Erythroblast (primary cell): ENCODE data around the gene TAF5L.

Experiments
- DNase-seq, 2 experiments: peaks; one replicate each; lab custom pipeline; 2025; lab: John Stamatoyannopoulos, UW
- GATA1 ChIP-seq: IDR thresholded peaks from 2 replicates; pipeline ENCODE4 v1.6.1; 2011; ENCODE audit warnings: low read depth, mild to moderate bottlenecking, control low read depth, low read length, moderate library complexity
- POLR2A ChIP-seq: IDR thresholded peaks from 2 replicates; pipeline ENCODE4 v1.6.1; 2011; ENCODE audit warnings: mild to moderate bottlenecking, low read length

Gene TAF5L

DNA sequence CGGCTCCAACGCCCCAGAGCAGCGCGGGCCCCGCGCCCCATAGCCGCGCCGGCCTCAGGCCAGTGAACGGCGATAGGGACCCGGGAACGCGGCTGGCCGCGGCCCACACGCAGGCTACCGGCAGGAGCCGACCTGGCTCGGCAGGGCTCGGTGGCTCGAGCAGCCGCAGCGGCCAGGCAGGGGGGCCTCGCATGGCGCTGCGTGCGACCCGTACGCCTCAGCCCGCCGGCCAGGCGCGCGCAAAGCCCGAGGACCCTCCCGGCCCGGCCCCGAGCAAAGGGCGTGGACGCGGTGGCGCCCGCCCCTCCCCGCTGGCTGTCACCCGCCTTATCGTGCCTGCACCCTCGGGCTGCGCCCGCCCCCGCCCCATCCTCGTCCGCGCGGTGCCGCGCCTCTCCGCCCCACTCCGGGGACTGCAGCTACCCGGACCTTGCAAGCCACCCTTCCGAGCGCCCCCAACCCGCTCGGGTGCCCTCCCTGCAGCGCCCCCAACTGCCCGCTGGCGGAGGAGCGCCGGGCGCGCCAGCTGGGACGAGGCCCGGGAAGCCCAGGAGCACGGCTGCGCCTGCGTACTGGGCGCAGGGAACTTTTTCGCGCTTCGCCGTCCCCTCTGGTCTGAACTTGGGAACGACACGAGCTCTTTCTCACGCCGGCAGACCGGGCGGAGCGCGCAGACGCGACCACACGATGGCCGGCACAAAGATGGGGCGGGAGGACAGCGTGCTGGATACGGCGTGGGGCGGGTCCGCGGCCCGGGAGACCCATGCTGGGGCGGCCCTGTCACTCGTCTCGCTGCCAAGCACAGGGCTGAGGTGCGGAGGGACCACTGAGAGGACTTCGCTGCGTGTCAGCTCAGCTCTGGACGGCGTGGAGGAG is 67.2 kb downstream of the TAF5L start, which contains the start of gene ABCB10:
Gene ABCB10, minus strand, starts transcription at position 248 of the 876 bp plus-strand sequence. Its CDS starts 55 bp downstream, at position 193.
- TF ChIP-seq POLR2A, result peak; percentile 90
- TF ChIP-seq GATA1, result peak; percentile 28
- DNase-seq, result peak; percentile 98 to 99

DNA sequence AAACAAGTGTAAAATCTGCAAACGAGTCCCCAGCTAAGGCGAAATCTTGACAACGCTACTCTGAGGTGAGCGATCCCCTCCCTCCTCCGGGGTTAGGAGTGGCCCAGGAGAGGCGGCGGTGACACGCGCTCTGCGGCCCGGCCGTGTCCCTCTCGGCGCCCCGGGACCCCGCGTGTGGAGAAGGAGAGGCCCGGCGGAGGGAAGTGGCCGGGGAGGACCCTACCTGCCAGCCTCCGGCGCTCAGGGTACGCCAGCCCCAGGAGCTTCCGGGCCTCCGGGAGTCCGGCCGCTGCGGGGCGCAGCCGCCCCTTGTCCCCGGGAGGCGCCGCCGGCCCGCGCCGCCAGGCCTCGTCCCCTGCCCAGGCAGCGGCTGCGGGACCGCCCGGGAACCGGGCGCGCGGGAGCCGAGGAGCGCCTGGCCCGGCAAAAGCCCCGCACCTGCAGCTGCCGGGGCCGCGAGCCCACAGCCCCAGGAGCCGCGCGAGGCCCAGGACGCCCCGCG is 68.0 kb downstream of the TAF5L start:
- peak; percentile 62 to 78 for DNase-seq
- no peak for TF ChIP-seq POLR2A
- TF ChIP-seq GATA1, result no peak

DNA sequence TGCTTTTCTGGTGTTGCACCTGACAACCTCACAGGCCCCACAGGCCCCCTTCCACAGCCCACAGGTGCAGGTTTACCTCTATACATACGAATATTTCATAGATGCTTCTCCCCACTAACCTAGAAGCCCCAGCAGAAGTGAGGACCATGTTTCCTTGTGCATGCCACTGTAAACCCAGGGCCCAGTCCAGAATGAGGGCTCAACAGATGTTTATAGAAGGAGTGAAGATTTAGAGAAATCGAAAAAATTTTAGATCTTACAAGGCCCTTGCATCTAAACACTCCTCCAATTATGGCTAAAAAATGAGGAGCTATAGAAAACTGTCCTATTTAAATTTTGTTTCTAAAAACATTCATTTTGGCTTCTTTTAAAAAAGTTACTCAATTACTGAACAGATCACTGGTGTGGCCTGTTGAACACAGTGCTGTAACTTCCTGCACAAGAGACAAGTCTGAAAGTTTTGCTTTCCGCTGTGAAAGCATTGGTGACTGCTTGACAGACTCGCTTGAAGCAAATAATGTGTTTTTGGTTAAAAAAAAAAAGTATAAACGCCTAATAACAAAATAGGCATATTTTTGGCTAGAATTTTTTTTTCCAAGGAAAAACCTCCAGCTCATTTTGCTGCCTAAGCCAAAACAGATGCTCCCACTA is 68.6 kb downstream of the TAF5L start:
- TF ChIP-seq GATA1 (no peak), POLR2A (no peak)
- DNase-seq, result peak; percentile 52 to 69

DNA sequence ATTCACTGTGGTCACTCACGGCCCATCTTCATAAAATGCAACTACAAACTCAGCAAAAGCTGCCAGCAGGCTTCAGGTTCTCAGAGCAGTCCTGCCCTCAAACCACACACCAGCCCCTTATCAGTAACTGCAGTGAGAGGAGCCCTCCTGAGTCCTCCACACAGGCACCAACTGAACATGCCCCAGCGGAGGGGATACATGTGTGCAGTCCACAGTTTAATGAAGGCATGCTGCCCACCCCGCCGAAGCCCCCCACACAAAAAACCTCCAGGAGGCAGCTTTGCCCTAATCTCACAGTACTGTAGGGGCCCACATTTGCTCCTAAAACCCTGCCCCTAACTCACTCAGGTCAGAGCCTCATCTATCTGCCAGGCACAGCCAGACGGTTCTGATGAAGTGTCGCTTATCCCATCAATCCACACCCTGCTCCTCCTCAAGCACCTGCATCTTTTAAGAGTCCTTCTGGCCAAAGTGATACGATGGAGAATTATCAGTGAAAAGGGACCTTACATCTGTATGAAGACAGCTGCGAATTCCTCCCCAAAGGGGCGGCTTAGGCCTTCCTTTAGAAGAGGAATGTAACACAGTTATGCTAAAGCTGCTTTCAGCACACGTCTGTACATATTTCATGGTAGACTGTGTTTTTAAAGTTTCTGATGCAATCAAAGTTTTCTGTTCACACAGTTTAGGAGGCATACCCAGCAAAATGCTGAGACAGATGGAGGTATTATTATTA is 70.9 kb downstream of the TAF5L start:
- peak; percentile 81 for TF ChIP-seq POLR2A
- TF ChIP-seq GATA1, result peak; percentile 88
- peak; percentile 96 to 100 for DNase-seq

DNA sequence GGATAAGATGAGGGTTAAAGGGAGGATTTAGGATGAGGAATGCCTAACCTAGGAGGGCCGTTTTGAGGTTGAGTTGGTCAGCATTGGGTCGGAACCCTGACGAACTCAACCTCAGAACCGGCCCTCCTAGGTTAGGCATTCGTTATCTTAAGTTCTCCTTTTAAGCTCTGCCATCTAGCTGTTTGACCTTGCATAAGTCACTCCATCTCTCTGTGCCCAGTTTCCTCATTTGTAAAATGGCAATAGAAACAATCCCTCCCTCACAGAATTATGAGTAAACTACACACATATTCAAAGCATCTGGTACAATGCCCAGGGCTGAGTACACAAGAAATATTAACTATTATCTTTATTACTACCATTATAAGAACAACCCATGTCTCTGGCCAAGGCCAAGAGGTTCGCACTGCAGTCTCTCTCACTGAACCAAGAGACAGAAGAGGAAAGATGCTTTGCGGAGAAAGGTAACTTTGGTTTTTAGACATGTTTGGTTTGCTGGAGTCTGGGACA is 72.2 kb downstream of the TAF5L start:
- TF ChIP-seq POLR2A, result no peak
- no peak for TF ChIP-seq GATA1
- DNase-seq, result peak in 1 of 2 experiments; percentile 20

DNA sequence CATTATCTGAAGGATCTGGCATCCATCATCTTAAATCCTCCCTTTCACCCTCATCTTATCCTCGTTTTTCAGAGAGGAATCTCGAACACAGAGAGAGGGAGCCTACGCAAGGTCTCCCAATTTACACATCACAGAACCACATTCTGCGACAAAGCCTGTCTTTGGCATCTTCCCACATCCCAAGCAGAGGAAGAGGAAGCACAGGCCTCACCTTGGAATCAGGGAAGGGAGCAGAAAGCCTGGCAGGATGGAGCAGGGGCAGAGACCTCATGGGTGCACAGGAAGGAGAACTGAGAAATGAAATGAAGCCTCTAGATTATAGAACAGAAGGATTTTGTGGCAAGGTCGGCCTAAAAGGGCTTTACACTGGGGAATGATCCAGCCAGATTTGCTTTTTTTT is 73.2 kb downstream of the TAF5L start:
- TF ChIP-seq GATA1, result no peak
- no peak for TF ChIP-seq POLR2A

DNA sequence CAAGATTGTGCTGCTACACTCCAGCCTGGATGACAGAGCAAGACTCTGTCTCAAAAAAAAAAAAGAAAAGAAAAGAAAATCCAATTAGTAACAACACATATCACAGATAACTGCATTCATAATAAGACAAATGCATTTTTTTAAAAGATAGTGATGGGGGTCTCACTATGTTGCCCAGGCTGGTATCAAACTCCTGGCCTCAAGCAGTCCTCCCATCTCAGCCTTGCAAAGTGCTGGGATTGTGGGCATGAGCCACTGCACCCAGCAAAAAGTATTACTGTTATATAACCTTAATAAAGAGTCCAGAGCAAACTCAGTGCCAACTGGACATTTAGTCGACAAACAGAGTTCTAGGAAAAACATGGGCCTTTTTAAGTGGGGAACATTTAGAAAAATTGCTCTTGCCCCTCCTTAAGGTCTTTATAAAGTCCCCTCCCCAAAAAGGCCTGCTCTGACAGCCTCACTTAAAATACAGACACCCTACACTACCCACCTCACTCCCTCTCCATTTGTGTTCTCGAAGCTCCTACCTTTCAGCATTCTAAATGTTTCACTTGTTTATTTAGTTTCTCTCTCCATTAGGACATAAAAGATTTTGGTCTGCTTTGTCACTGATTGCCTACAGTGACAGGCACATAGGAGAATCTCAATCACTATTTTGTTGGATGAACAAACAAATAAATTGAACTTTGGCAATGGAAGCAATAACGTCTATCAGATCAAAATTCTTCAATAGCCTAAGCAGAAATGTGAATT is 74.9 kb downstream of the TAF5L start:
- DNase-seq, result no peak
- no peak for TF ChIP-seq GATA1
- TF ChIP-seq POLR2A, result no peak

More for the DNA sequence above, 73.2 kb downstream of the TAF5L start:
- no peak for DNase-seq

DNA sequence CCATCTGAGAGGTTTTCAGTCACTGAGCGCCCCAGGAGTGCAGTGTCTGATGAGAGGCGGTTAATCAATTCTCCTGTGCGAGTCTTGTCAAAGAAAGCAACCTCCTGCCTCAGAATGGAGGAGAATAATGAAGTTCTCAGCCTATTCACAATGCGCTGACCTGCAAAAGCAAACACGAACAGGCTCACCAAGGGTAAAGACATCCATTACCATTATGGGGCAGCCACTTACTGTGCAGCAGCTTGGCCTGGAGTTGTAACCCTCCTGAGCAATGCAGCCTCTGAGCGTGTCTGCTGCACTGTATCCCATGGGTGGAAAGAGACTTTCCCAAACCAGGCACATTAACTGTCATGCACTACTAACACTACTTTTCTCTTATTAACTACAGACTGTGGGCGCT is 78.4 kb downstream of the TAF5L start:
- TF ChIP-seq GATA1 (no peak), POLR2A (no peak)
- DNase-seq, result no peak

DNA sequence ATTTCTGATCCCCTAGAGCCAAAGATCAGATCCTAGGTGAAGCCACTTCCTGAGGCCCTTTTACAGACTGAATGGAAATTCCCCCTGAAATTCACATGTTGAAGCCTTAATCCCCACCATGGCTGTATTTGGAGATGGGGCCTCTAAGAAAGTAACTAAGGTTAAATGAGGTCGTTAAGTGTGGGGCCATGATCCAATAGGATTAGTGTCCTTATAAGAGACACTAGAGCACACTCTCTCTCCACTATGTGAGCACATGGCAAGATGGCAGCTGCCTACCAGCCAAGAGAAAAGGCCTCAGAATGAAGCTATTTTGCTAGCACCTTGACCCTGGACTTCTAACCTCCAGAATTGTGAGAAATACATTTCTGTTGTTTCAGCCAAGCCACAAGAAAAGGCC is 81.3 kb downstream of the TAF5L start:
- no peak for DNase-seq
- TF ChIP-seq GATA1 (no peak), POLR2A (no peak)
